ACC112 (cell line): ENCODE results near the gene AIRE.

Source experiments
- H2AFZ ChIP-seq: fragments of 200-600 bp; sonication (generic); one replicate; pipeline ENCODE4 v1.6.0; 2017; ENCODE audit warnings: antibody characterized with exemption, low read length; ENCODE audit not compliant: unreplicated experiment
- H3K27ac ChIP-seq: fragments of 200-600 bp; sonication (generic); 2 replicates; pipeline ENCODE4 v1.5.1; 2014; ENCODE audit warnings: low read depth, mild to moderate bottlenecking, antibody characterized with exemption, low read length, moderate library complexity
- H3K27me3 ChIP-seq: fragments of 200-600 bp; sonication (generic); 2 replicates; pipeline ENCODE4 v1.6.1; 2014; ENCODE audit warnings: mild to moderate bottlenecking, antibody characterized with exemption, low read length, moderate library complexity, mixed read lengths; ENCODE audit not compliant: insufficient read depth
- H3K36me3 ChIP-seq: fragments of 200-600 bp; sonication (generic); 2 replicates; pipeline ENCODE4 v1.6.1; 2016; ENCODE audit warnings: mild to moderate bottlenecking, antibody characterized with exemption, low read length, moderate library complexity, mixed read lengths; ENCODE audit not compliant: insufficient read depth
- H3K4me1 ChIP-seq: fragments of 200-600 bp; sonication (generic); one replicate; pipeline ENCODE4 v1.6.1; 2016; ENCODE audit warnings: low read length, mixed read lengths; ENCODE audit not compliant: insufficient read depth, unreplicated experiment, control insufficient read depth
- H3K4me3 ChIP-seq: fragments of 200-600 bp; sonication (generic); 2 replicates; pipeline ENCODE4 v1.5.1; 2014; ENCODE audit warnings: mild to moderate bottlenecking, low read depth, low read length
- H3K79me2 ChIP-seq: fragments of 200-600 bp; sonication (generic); one replicate; pipeline ENCODE4 v1.6.0; 2016; ENCODE audit warnings: low read length; ENCODE audit not compliant: control insufficient read depth, unreplicated experiment, insufficient read depth

The AIRE gene

DNA sequence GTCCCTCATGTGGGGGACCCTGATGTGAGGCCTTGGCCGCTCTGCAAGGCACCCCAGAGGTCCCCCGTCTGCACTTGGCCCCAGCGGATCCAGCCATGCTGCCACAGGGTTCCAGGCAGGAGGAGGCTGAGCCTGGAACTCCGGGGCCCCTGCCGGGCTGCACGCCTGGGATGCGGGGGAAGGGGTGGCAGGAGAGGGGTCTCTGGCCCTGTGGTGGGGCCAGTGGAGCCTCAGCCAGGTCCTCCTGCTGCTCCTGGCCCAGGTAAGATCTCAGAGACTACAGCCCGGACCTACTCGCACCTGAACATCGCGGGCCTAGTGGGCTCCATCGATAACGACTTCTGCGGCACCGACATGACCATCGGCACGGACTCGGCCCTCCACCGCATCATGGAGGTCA, 27.0 kb downstream of the AIRE start:
- Histone ChIP-seq H2AFZ (no peak overlapping the region), H3K79me2 (no peaks in the 10 kb centered on the region), H3K27me3 (no peaks in the 10 kb centered on the region), H3K4me3 (no peak overlapping the region), H3K36me3 (peaks cover 5% of the 10 kb centered on the region; the same call in 1 of the 2 replicates), H3K4me1 (no peaks in the 10 kb centered on the region), H3K27ac (no peak overlapping the region)

DNA sequence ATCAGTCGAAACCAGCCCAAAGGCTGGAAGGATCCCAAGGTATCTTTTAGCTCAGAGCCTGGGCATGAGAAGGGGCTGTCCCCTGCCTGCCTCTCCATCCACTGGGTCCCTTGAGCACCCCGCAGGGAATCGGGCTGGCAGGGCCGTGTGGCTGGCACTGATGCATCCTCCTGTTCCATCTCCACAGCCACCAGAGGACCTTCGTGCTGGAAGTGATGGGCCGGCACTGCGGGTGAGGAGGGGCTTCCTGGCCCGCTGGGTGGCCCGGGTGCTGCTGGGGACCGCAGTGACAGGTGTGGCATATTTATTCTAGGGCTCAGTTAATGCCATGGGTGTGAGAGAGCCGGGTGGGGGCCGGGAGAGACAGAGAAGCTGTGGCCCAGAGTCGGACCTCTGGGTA, 27.8 kb downstream of the AIRE start:
- Histone ChIP-seq H3K79me2 (no peaks in the 10 kb centered on the region), H3K4me1 (no peaks in the 10 kb centered on the region), H3K27me3 (no peaks in the 10 kb centered on the region), H3K4me3 (no peak overlapping the region), H3K36me3 (peaks cover 5% of the 10 kb centered on the region; the same call in 1 of the 2 replicates), H2AFZ (no peak overlapping the region), H3K27ac (no peak overlapping the region)

- Histone ChIP-seq H2AFZ (no peak overlapping the region), H3K27ac (no peak overlapping the region), H3K36me3 (peaks cover 5% of the 10 kb centered on the region; the same call in 1 of the 2 replicates)
Observed at GRCh38 chr21:44314128-44314527, 28.5 kb downstream of the AIRE start.

DNA sequence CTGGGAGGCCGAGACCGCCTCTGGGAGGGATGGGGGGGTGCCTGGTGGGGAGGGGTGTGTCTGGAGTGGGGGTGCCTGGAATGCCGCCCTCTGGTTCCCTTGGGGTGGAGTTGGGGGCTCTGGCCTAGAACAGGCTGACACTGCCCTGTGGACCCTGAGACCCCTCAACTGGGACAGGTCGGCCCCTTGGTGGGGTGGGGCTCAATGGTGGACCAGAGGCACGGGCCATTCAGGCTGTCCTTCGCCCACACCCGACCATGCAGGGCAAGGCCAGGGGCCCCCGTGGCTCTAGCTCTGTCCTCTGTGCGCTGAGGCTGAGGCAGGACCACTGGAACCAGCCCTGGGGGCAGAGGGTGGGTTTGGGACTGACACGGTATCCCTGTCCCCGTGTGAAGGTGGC, 28.9 kb downstream of the AIRE start:
- Histone ChIP-seq H2AFZ (no peak overlapping the region), H3K4me1 (no peaks in the 10 kb centered on the region), H3K27ac (no peak overlapping the region), H3K4me3 (no peak overlapping the region), H3K27me3 (no peaks in the 10 kb centered on the region), H3K79me2 (no peaks in the 10 kb centered on the region), H3K36me3 (peaks cover 5% of the 10 kb centered on the region; the same call in 1 of the 2 replicates)

More at GRCh38 chr21:44314128-44314527, 28.5 kb downstream of the AIRE start:
- Histone ChIP-seq H3K4me3 (no peak overlapping the region), H3K79me2 (no peaks in the 10 kb centered on the region), H3K4me1 (no peaks in the 10 kb centered on the region), H3K27me3 (no peaks in the 10 kb centered on the region)

DNA sequence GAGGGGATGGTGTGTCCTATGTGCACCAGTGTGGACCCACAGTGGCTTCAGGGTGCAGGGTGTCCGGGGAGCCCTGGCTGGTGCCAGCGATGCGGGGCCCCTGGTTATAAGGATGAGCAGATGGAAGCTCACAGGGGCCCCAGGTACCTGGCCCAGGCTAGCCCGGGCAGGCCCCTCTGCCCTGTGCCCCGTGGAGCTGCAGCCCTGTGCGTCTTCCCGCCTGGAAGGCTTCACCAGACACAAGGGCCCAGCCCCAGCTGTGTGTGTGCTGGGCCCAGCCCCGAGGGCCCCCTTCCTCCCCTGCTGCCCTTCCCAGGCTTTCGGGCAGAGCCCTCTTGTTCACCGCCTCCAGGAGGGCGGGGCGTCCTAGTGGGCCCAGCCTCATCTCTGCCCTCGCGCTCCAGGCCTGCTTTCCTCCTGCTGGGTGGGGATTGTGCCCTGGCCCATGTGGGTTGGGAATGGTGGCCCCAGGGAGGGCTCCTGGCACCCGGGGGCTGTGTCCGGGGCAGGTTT, 30.1 kb downstream of the AIRE start:
- Histone ChIP-seq H3K36me3 (peaks cover 5% of the 10 kb centered on the region; the same call in 1 of the 2 replicates), H3K27ac (no peak overlapping the region), H3K27me3 (no peaks in the 10 kb centered on the region), H2AFZ (no peak overlapping the region), H3K4me1 (no peaks in the 10 kb centered on the region), H3K4me3 (no peak overlapping the region), H3K79me2 (no peaks in the 10 kb centered on the region)

- Histone ChIP-seq H2AFZ (no peak overlapping the region), H3K27ac (no peak overlapping the region), H3K27me3 (no peaks in the 10 kb centered on the region), H3K4me1 (no peaks in the 10 kb centered on the region), H3K79me2 (no peaks in the 10 kb centered on the region), H3K36me3 (peaks cover 5% of the 10 kb centered on the region; the same call in 1 of the 2 replicates), H3K4me3 (no peak overlapping the region)
Observed at GRCh38 chr21:44316277-44316900, 30.7 kb downstream of the AIRE start.

DNA sequence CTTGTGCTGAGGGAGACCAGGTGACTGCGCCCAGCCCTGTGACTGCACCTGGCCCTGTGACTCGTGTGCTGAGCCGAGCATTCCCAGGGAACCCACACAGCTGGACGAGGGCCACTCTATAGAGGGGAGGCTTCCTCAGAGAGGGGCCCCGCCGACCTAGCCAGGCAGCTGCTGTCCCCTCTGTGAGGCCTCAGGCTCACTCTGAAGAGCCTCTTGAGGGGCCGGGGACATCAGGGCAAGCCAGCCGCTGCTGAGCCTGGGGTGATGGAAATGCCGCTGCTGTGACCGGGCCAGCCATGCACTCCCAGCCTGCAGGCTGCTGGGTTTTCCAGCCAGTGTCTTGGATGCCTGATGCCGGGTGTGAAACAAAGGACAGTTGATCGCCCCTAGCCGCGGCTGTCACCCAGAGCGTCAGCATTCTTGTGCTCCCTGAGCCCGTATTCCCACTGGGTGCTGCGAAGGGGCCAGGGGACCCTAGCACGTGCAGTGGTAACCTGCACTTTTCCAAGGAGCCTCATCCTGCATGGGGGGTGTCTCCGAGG, 31.6 kb downstream of the AIRE start:
- H3K36me3 ChIP-seq = peaks cover 3% of the 10 kb centered on the region; the same call in 1 of the 2 replicates

GRCh38 chr21:44317871-44318270, 32.2 kb downstream of the AIRE start:
- no peaks in the 10 kb centered on the region for H3K79me2 ChIP-seq
- H3K36me3 ChIP-seq = peaks cover 3% of the 10 kb centered on the region; the same call in 1 of the 2 replicates
- no peaks in the 10 kb centered on the region for H3K4me1 ChIP-seq
- H3K27ac ChIP-seq = no peak overlapping the region
- no peak overlapping the region for H2AFZ ChIP-seq
- H3K27me3 ChIP-seq = no peaks in the 10 kb centered on the region
- H3K4me3 ChIP-seq = no peak overlapping the region

More for the DNA sequence above, 31.6 kb downstream of the AIRE start:
- no peaks in the 10 kb centered on the region for H3K27me3 ChIP-seq
- no peak overlapping the region for H3K27ac ChIP-seq
- H3K4me3 ChIP-seq = no peak overlapping the region
- H3K4me1 ChIP-seq = no peaks in the 10 kb centered on the region
- H3K79me2 ChIP-seq = no peaks in the 10 kb centered on the region
- H2AFZ ChIP-seq = no peak overlapping the region

GRCh38 chr21:44318489-44319285, 33.0 kb downstream of the AIRE start:
- Histone ChIP-seq H3K27ac (no peak overlapping the region), H3K36me3 (no peaks in the 10 kb centered on the region), H3K4me1 (no peaks in the 10 kb centered on the region), H3K4me3 (no peak overlapping the region), H2AFZ (no peak overlapping the region), H3K27me3 (no peaks in the 10 kb centered on the region), H3K79me2 (no peaks in the 10 kb centered on the region)

GRCh38 chr21:44319407-44320065, 33.9 kb downstream of the AIRE start:
- no peaks in the 10 kb centered on the region; the same call in 1 of the 2 replicates for H3K36me3 ChIP-seq

More at GRCh38 chr21:44319407-44320065, 33.9 kb downstream of the AIRE start:
- Histone ChIP-seq H2AFZ (no peak overlapping the region), H3K4me1 (no peaks in the 10 kb centered on the region), H3K4me3 (no peak overlapping the region), H3K79me2 (no peaks in the 10 kb centered on the region), H3K27me3 (no peaks in the 10 kb centered on the region), H3K27ac (no peak overlapping the region)
